Measurements from ENCODE around the gene GLIS2.

The GLIS2 gene

DNA sequence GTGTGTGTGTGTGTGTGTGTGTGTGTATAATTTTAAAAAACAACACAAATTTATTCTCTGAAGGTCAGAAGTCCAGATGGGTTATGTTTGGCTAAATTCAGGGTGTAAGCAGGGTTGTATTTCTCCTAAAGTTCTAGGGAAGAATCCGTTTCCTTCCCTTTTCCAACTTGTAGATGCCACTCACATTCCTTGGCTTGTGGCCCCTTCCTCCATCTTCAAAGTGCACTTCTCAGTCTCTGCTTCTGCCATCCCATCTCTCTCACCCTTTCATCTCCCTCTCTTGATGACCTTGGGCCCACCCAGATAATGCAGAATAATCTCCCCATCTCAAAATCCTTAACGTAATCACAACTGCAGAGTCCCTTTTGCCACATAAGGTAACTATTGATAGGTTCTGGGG, 35.2 kb upstream of the GLIS2 start:
- TF ChIP-seq GABPA (IDR thresholded peaks at IDR 0.05; ENCODE audit: low read depth), result no peak
- TF ChIP-seq, protein P1, sequence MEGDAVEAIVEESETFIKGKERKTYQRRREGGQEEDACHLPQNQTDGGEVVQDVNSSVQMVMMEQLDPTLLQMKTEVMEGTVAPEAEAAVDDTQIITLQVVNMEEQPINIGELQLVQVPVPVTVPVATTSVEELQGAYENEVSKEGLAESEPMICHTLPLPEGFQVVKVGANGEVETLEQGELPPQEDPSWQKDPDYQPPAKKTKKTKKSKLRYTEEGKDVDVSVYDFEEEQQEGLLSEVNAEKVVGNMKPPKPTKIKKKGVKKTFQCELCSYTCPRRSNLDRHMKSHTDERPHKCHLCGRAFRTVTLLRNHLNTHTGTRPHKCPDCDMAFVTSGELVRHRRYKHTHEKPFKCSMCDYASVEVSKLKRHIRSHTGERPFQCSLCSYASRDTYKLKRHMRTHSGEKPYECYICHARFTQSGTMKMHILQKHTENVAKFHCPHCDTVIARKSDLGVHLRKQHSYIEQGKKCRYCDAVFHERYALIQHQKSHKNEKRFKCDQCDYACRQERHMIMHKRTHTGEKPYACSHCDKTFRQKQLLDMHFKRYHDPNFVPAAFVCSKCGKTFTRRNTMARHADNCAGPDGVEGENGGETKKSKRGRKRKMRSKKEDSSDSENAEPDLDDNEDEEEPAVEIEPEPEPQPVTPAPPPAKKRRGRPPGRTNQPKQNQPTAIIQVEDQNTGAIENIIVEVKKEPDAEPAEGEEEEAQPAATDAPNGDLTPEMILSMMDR (IDR thresholded peaks at IDR 0.05; ENCODE audit: insufficient read depth, low read length), result no peak
- TF ChIP-seq SPI1 (IDR thresholded peaks at IDR 0.05; ENCODE audit: borderline replicate concordance, low read depth), result no peak
- no peak for TF ChIP-seq POLR2AphosphoS5 (IDR thresholded peaks at IDR 0.05; ENCODE audit: low read depth)
- TF ChIP-seq, protein P2, sequence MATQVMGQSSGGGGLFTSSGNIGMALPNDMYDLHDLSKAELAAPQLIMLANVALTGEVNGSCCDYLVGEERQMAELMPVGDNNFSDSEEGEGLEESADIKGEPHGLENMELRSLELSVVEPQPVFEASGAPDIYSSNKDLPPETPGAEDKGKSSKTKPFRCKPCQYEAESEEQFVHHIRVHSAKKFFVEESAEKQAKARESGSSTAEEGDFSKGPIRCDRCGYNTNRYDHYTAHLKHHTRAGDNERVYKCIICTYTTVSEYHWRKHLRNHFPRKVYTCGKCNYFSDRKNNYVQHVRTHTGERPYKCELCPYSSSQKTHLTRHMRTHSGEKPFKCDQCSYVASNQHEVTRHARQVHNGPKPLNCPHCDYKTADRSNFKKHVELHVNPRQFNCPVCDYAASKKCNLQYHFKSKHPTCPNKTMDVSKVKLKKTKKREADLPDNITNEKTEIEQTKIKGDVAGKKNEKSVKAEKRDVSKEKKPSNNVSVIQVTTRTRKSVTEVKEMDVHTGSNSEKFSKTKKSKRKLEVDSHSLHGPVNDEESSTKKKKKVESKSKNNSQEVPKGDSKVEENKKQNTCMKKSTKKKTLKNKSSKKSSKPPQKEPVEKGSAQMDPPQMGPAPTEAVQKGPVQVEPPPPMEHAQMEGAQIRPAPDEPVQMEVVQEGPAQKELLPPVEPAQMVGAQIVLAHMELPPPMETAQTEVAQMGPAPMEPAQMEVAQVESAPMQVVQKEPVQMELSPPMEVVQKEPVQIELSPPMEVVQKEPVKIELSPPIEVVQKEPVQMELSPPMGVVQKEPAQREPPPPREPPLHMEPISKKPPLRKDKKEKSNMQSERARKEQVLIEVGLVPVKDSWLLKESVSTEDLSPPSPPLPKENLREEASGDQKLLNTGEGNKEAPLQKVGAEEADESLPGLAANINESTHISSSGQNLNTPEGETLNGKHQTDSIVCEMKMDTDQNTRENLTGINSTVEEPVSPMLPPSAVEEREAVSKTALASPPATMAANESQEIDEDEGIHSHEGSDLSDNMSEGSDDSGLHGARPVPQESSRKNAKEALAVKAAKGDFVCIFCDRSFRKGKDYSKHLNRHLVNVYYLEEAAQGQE (IDR thresholded peaks at IDR 0.05; ENCODE audit: insufficient replicate concordance, low read depth), result no peak
- Histone ChIP-seq H3K27me3 (ENCODE audit: insufficient read depth, poor library complexity, severe bottlenecking) (no peaks in the 10 kb centered on the region), H3K4me3 (replicated peaks; ENCODE audit: insufficient read depth, low read length) (no peak overlapping the region), H3K27ac (replicated peaks) (no peak overlapping the region)
- DNase-seq (ENCODE audit: low read depth in 1 of 2, low spot score in 1 of 2), result no peak

DNA sequence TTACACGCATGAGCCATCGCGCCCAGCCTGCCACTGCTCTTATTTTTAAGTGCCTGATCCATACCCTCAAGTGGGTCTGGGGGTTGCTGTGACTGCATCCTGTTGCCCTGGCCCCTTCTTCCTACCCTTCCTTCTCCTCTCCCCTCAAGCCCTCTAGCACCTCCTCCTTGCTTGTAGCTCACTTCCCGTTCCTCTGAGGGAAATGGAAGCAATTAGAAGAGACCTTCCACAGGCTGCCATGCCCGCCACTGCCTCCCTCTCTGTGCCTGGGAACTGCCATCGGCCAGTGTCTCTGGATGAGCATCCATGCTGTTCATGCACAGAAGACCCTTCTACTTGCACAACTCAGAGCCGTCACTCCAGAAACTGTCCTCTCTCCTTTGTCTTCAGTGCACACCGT, 32.4 kb upstream of the GLIS2 start:
- Histone ChIP-seq H3K27ac (replicated peaks) (no peak overlapping the region), H3K27me3 (ENCODE audit: insufficient read depth, poor library complexity, severe bottlenecking) (no peaks in the 10 kb centered on the region), H3K4me3 (replicated peaks; ENCODE audit: insufficient read depth, low read length) (no peak overlapping the region)
- peak in 1 of 2 experiments; percentile 36 for DNase-seq (ENCODE audit: low read depth in 1 of 2, low spot score in 1 of 2)
- no peak for TF ChIP-seq POLR2AphosphoS5 (IDR thresholded peaks at IDR 0.05; ENCODE audit: low read depth)
- peak; percentile 62; the same call in 1 of the 2 replicates for TF ChIP-seq SPI1 (IDR thresholded peaks at IDR 0.05; ENCODE audit: borderline replicate concordance, low read depth)

DNA sequence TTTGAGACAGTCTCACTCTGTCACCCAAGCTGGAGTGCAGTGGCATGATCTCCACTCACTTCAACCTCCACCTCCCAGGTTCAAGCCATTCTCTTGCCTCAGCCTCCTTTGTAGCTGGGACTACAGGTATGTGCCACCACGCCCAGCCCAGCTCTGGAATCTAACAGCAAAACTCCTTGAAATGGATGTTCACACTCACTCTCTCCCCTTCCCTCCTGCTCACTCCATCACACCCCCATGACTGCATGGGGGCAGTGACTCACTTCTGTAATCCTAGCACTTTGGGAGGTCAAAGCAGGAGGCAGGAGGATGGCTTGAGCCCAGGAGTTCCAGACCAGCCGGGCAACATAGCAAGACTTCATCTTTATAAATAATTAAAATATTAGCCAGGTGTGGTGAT, 31.9 kb upstream of the GLIS2 start:
- no peaks in the 10 kb centered on the region for H3K27me3 ChIP-seq (ENCODE audit: insufficient read depth, poor library complexity, severe bottlenecking)
- no peak for DNase-seq (ENCODE audit: low read depth in 1 of 2, low spot score in 1 of 2)
- no peak overlapping the region for H3K27ac ChIP-seq (replicated peaks)
- no peak overlapping the region for H3K4me3 ChIP-seq (replicated peaks; ENCODE audit: insufficient read depth, low read length)
- no peak for TF ChIP-seq POLR2AphosphoS5 (IDR thresholded peaks at IDR 0.05; ENCODE audit: low read depth)
- TF ChIP-seq, protein P2 (IDR thresholded peaks at IDR 0.05; ENCODE audit: insufficient replicate concordance, low read depth), result no peak
- TF ChIP-seq, protein P1 (IDR thresholded peaks at IDR 0.05; ENCODE audit: insufficient read depth, low read length), result no peak
- no peak for TF ChIP-seq SPI1 (IDR thresholded peaks at IDR 0.05; ENCODE audit: borderline replicate concordance, low read depth)
- TF ChIP-seq GABPA (IDR thresholded peaks at IDR 0.05; ENCODE audit: low read depth), result no peak

DNA sequence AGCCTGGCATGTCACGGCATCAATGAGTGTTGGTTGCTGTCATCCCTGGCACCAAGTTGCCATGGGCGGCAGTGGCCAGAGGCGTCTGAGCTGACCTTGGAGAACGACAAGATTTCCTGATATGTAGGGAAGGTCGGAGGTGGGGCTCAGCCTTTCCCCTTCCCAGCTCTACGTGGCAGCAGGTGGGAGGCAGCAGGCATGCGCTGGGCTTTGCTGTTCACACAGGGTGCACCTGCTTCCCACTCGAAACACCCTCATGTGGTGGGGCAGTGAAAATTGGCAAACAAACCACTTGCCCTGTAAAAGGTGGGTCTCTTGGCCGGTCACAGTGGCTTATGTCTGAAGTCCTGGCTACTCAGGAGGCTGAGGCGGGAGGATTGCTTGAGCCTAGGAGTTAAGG, 30.7 kb upstream of the GLIS2 start:
- H3K27ac ChIP-seq (replicated peaks), result no peak overlapping the region
- H3K27me3 ChIP-seq (ENCODE audit: insufficient read depth, poor library complexity, severe bottlenecking), result no peaks in the 10 kb centered on the region
- TF ChIP-seq GABPA (IDR thresholded peaks at IDR 0.05; ENCODE audit: low read depth) (no peak), SPI1 (IDR thresholded peaks at IDR 0.05; ENCODE audit: borderline replicate concordance, low read depth) (no peak), POLR2AphosphoS5 (IDR thresholded peaks at IDR 0.05; ENCODE audit: low read depth) (no peak)
- TF ChIP-seq, protein P1 (IDR thresholded peaks at IDR 0.05; ENCODE audit: insufficient read depth, low read length), result no peak
- TF ChIP-seq, protein P2 (IDR thresholded peaks at IDR 0.05; ENCODE audit: insufficient replicate concordance, low read depth), result no peak
- H3K4me3 ChIP-seq (replicated peaks; ENCODE audit: insufficient read depth, low read length), result no peak overlapping the region
- no peak for DNase-seq (ENCODE audit: low read depth in 1 of 2, low spot score in 1 of 2)

All from HL-60 (cell line).